HepG2 (cell line): ENCODE results near the gene TMEM198. TPM values are rescaled to one million over a fixed set of nuclear protein-coding genes. Genes with fewer than 3 reads are reported as not detected.

Experiments
- ATF7 ChIP-seq, 2 experiments: fragments of 450-650 bp in 1 of 2; sonication (generic) in 1 of 2; formaldehyde crosslinking in 1 of 2; IDR thresholded peaks; 2 replicates each; pipeline versions ENCODE4 v1.4.0 to v1.6.1; 2016 to 2020; ENCODE audit warnings: antibody characterized with exemption in 1 of 2, mild to moderate bottlenecking in 1 of 2, missing genetic modification reagents in 1 of 2
- FOXP1 ChIP-seq, 2 experiments: fragments of 450-650 bp in 1 of 2; IDR thresholded peaks; 2 replicates each; pipeline ENCODE4 v1.6.1; 2017 to 2018; ENCODE audit warnings: antibody characterized with exemption in 1 of 2
- HCFC1 ChIP-seq: fragments of 150-350 bp; IDR thresholded peaks from 2 replicates; pipeline ENCODE4 v1.6.1; 2014; ENCODE audit warnings: low read depth, low read length
- HDAC2 ChIP-seq: sonication (generic); formaldehyde crosslinking; IDR thresholded peaks from 2 replicates; pipeline ENCODE4 v1.4.0; 2020; ENCODE audit warnings: missing genetic modification reagents
- IRF1 ChIP-seq: sonication (generic); formaldehyde crosslinking; IDR thresholded peaks from 2 replicates; pipeline ENCODE4 v1.4.0; 2020; ENCODE audit warnings: low read depth, mild to moderate bottlenecking, missing genetic modification reagents
- KDM4B ChIP-seq: sonication (generic); formaldehyde crosslinking; IDR thresholded peaks from 2 replicates; pipeline ENCODE4 v1.4.0; 2020; ENCODE audit warnings: missing genetic modification reagents
- KLF16 ChIP-seq, 2 experiments: sonication (generic) in 1 of 2; formaldehyde crosslinking in 1 of 2; IDR thresholded peaks; 2 replicates each; pipeline versions ENCODE4 v1.6.1 to v1.8.0; 2016 to 2023; ENCODE audit warnings: missing genetic modification reagents in 2 of 2, missing compliant biosample characterization in 1 of 2
- MED8 ChIP-seq: sonication (generic); formaldehyde crosslinking; IDR thresholded peaks from 2 replicates; pipeline ENCODE4 v1.8.1; 2023; ENCODE audit warnings: mild to moderate bottlenecking, missing genetic modification reagents; ENCODE audit not compliant: insufficient replicate concordance
- MTF1 ChIP-seq: sonication (generic); formaldehyde crosslinking; IDR thresholded peaks from 2 replicates; pipeline ENCODE4 v1.5.0; 2020; ENCODE audit warnings: missing genetic modification reagents
- POGZ ChIP-seq: sonication (generic); formaldehyde crosslinking; IDR thresholded peaks from 2 replicates; pipeline ENCODE4 v1.4.0; 2020; ENCODE audit warnings: mild to moderate bottlenecking, missing genetic modification reagents
- RCOR2 ChIP-seq: IDR thresholded peaks from 2 replicates; pipeline ENCODE4 v1.6.1; 2016; ENCODE audit warnings: missing biosample characterization, missing genetic modification reagents
- SIX1 ChIP-seq: sonication (generic); formaldehyde crosslinking; IDR thresholded peaks from 2 replicates; pipeline ENCODE4 v1.4.0; 2020; ENCODE audit warnings: missing genetic modification reagents, borderline replicate concordance
- ZBTB44 ChIP-seq: sonication (generic); formaldehyde crosslinking; IDR thresholded peaks from 2 replicates; pipeline ENCODE4 v1.4.0; 2020; ENCODE audit warnings: missing genetic modification reagents
- ZNF24 ChIP-seq: fragments of 450-650 bp; IDR thresholded peaks from 2 replicates; pipeline ENCODE4 v1.6.1; 2017; ENCODE audit warnings: antibody characterized with exemption, mild to moderate bottlenecking
- ZNF333 ChIP-seq: sonication (generic); formaldehyde crosslinking; IDR thresholded peaks from 2 replicates; pipeline ENCODE4 v1.4.0; 2020; ENCODE audit warnings: mild to moderate bottlenecking, missing genetic modification reagents, borderline replicate concordance
- ZNF451 ChIP-seq: sonication (generic); formaldehyde crosslinking; IDR thresholded peaks from 2 replicates; pipeline ENCODE4 v1.5.0; 2020; ENCODE audit warnings: mild to moderate bottlenecking, missing genetic modification reagents
- ZNF615 ChIP-seq: sonication (generic); formaldehyde crosslinking; IDR thresholded peaks from 2 replicates; pipeline ENCODE4 v1.5.0; 2020; ENCODE audit warnings: mild to moderate bottlenecking, missing genetic modification reagents, borderline replicate concordance
- ZNF629 ChIP-seq: sonication (generic); formaldehyde crosslinking; conservative IDR thresholded peaks from 2 replicates; pipeline ENCODE4 v1.5.0; 2020; ENCODE audit warnings: missing genetic modification reagents
- ZNF687 ChIP-seq: sonication (generic); formaldehyde crosslinking; IDR thresholded peaks from 2 replicates; pipeline ENCODE4 v1.5.1; 2020; ENCODE audit warnings: mild to moderate bottlenecking, missing genetic modification reagents, moderate library complexity
- ZNF773 ChIP-seq: sonication (generic); formaldehyde crosslinking; IDR thresholded peaks from 2 replicates; pipeline ENCODE4 v1.4.0; 2020; ENCODE audit warnings: missing genetic modification reagents, borderline replicate concordance
- ZNF790 ChIP-seq: sonication (generic); formaldehyde crosslinking; IDR thresholded peaks from 2 replicates; pipeline ENCODE4 v1.8.0; 2022; ENCODE audit warnings: missing genetic modification reagents, mild to moderate bottlenecking, borderline replicate concordance
- ZSCAN29 ChIP-seq: sonication (generic); formaldehyde crosslinking; conservative IDR thresholded peaks from 2 replicates; pipeline ENCODE4 v1.4.0; 2020; ENCODE audit warnings: mild to moderate bottlenecking, missing genetic modification reagents
- polyA plus RNA-seq, 8 experiments: library from polyadenylated mRNA; depleted of rRNA in 3 of 8; stranded (reverse) in 7 of 8; unstranded in 1 of 8; fragments of >200 nt; fragmentation: Illumina TruSeq in 4 of 8; extraction: Trizol in 4 of 8; gene quantifications; 2 replicates each; pipeline versions ENCODE4 v1.2.1 to v1.2.3, GENCODE V29; 2011 to 2016; ENCODE audit warnings: low read depth in 4 of 8, missing spikeins in 1 of 8, mixed read lengths in 1 of 8; ENCODE audit not compliant: insufficient read depth in 1 of 8
- total RNA-seq, 5 experiments: library from RNA; depleted of rRNA; stranded (reverse); fragments of >200 nt; fragmentation: Illumina TruSeq; extraction: Trizol; gene quantifications; 2 replicates each; pipeline ENCODE4 v1.2.3, GENCODE V29; 2016; ENCODE audit warnings: low read depth in 1 of 5

Gene TMEM198
- total and polyA plus RNA-seq, 2 of the 13 experiments (the other 11 are each of a cell fraction or from before 2014, with no cell fraction given) = 17.3 to 23.5 TPM

- TF ChIP-seq ZNF790 (CRISPR knock-in tag) (peak; percentile 59; the same call in 1 of the 2 replicates), ZNF615 (CRISPR knock-in tag) (no peak), IRF1 (0 out of 2 replicates have a peak, but pooled peaks have one; percentile 81), ZNF773 (peak; percentile 62; the same call in 1 of the 2 replicates), ZNF333 (peak; percentile 47; the same call in 1 of the 2 replicates), KDM4B (CRISPR knock-in tag) (0 out of 2 replicates have a peak, but pooled peaks have one; percentile 20), SIX1 (CRISPR knock-in tag) (no peak), ZSCAN29 (CRISPR knock-in tag) (no peak), ATF7 (IDR thresholded peaks at IDR 0.05) (no peak), ATF7 (CRISPR knock-in tag; IDR thresholded peaks at IDR 0.05) (peak; percentile 64; the same call in 1 of the 2 replicates), MED8 (peak; percentile 51), ZNF451 (CRISPR knock-in tag) (peak; percentile 96), ZNF629 (CRISPR knock-in tag) (no peak; the same call in 1 of the 2 replicates), KLF16 (CRISPR knock-in tag; IDR thresholded peaks at IDR 0.05) (peak; percentile 46 to 78; a peak in 1 of 4 replicates), ZNF687 (CRISPR knock-in tag) (peak; percentile 97), RCOR2 (CRISPR knock-in tag) (no peak), FOXP1 (IDR thresholded peaks at IDR 0.05) (no peak), FOXP1 (CRISPR knock-in tag; IDR thresholded peaks at IDR 0.05) (no peak), HCFC1 (no peak), ZNF24 (no peak), MTF1 (CRISPR knock-in tag) (0 out of 2 replicates have a peak, but pooled peaks have one; percentile 36), POGZ (no peak), HDAC2 (CRISPR knock-in tag) (peak; percentile 15; the same call in 1 of the 2 replicates), ZBTB44 (CRISPR knock-in tag) (0 out of 2 replicates have a peak, but pooled peaks have one; percentile 37)
Measured at GRCh38 chr2:219552382-219553167, 8.7 kb downstream of the TMEM198 start (continued).
